Lung (tissue), 10 donors: Measurements from ENCODE around the gene KIR2DL3. TPM values are rescaled to one million over a fixed set of nuclear protein-coding genes. Genes with fewer than 3 reads are reported as not detected.
"Not testable (repeated sequence)": the region's sequence is repeated elsewhere in the genome, so short reads cannot be mapped to it uniquely, and the experiment has no call there.

Experiments
- ATAC-seq: fragments of 200-7000 bp; cut with Tn5 transposase; one replicate; pipeline ENCODE4 v1.9.1; 2020; ENCODE audit warnings: moderate number of reproducible peaks; ENCODE audit not compliant: insufficient read depth, low FRiP score
- DNase-seq, 3 donors: peaks; one replicate each; pipeline ENCODE4 v3.0.0-alpha.2; 2013 to 2017
- H3K27ac ChIP-seq, 2 donors: one replicate each; pipeline ENCODE4 v1.5.1; 2013; ENCODE audit warnings: mild to moderate bottlenecking in 2 of 2, moderate library complexity in 2 of 2, control low read depth in 1 of 2, inconsistent platforms in 1 of 2, low read depth in 1 of 2, low read length in 1 of 2
- H3K27me3 ChIP-seq, 3 donors: one replicate each; pipeline ENCODE4 v1.5.1; 2013; ENCODE audit warnings: low read length in 2 of 3; ENCODE audit not compliant: control insufficient read depth in 3 of 3, insufficient read depth in 3 of 3
- H3K36me3 ChIP-seq, 4 donors: one replicate each; pipeline ENCODE4 v1.5.1; 2013; ENCODE audit warnings: low read length in 4 of 4, mild to moderate bottlenecking in 1 of 4, moderate library complexity in 1 of 4; ENCODE audit not compliant: control insufficient read depth in 4 of 4, insufficient read depth in 4 of 4
- H3K4me1 ChIP-seq, 5 donors: one replicate each; pipeline ENCODE4 v1.5.1; 2013; ENCODE audit warnings: low read length in 5 of 5, mild to moderate bottlenecking in 2 of 5, moderate library complexity in 1 of 5; ENCODE audit not compliant: control insufficient read depth in 5 of 5, insufficient read depth in 5 of 5
- H3K4me3 ChIP-seq: one replicate; pipeline ENCODE4 v1.5.1; 2013; ENCODE audit warnings: mild to moderate bottlenecking, control low read depth, moderate library complexity
- H3K9ac ChIP-seq, 2 donors: one replicate each; pipeline ENCODE4 v1.5.1; 2013; ENCODE audit warnings: low read length in 2 of 2, control low read depth in 1 of 2; ENCODE audit not compliant: insufficient read depth in 1 of 2
- H3K9me3 ChIP-seq, 4 donors: one replicate each; pipeline ENCODE4 v1.5.1; 2013; ENCODE audit warnings: low read length in 3 of 4, mild to moderate bottlenecking in 1 of 4, moderate library complexity in 1 of 4; ENCODE audit not compliant: control insufficient read depth in 4 of 4, insufficient read depth in 3 of 4
- WGBS, 2 donors: extraction: QIAGEN DNeasy Blood & Tissue Kit; methylation state at CpG; one replicate each; pipeline ENCODE4 v1.1.7; 2013; 5-methylcytosine and 5-hydroxymethylcytosine counted together
- polyA plus RNA-seq, 2 donors: library from polyadenylated mRNA; stranded (reverse); fragments of 200-250 nt; gene quantifications; one replicate each; pipeline ENCODE4 v1.2.1, GENCODE V29; 2013
- total RNA-seq, 2 donors: library from RNA; depleted of rRNA in 1 of 2; stranded (reverse); fragments of >200 nt in 1 of 2; gene quantifications; one replicate each; pipeline ENCODE4 v1.2.1, GENCODE V29; 2014 to 2021
- donor health status: Bipolar disorder and iron deficiency.
- donor health status: healthy.
- donor health status: DM: yes; HTN: yes; CAD: no.

The KIR2DL3 gene
- total and polyA plus RNA-seq, 4 donors = 0.11 to 0.15 (median 0.14) TPM; not detected in 1

- not testable (repeated sequence) for DNase-seq, H3K36me3 ChIP-seq, H3K4me1 ChIP-seq, H3K9me3 ChIP-seq, H3K27ac ChIP-seq, H3K4me3 ChIP-seq, ATAC-seq, H3K27me3 ChIP-seq, H3K9ac ChIP-seq
- 80% methylated on average over 12 of the region's 12 CpGs for WGBS, 2 donors
Observed at GRCh38 chr19:54775095-54775815, 36.9 kb downstream of the KIR2DL3 start.

- not testable (repeated sequence) for H3K27me3 ChIP-seq, DNase-seq, H3K36me3 ChIP-seq, H3K9ac ChIP-seq, H3K4me1 ChIP-seq, H3K9me3 ChIP-seq, ATAC-seq, H3K27ac ChIP-seq, H3K4me3 ChIP-seq
- WGBS, 2 donors = 73 to 87% methylated on average over 8 of the region's 8 CpGs
Observed at GRCh38 chr19:54775830-54776229, 37.5 kb downstream of the KIR2DL3 start.

GRCh38 chr19:54777851-54778250 lies 39.5 kb downstream of the KIR2DL3 start:
- not testable (repeated sequence) for H3K4me1 ChIP-seq, H3K9me3 ChIP-seq, H3K4me3 ChIP-seq, DNase-seq, ATAC-seq, H3K9ac ChIP-seq, H3K36me3 ChIP-seq, H3K27ac ChIP-seq, H3K27me3 ChIP-seq
- WGBS, 2 donors = 51 to 71% methylated on average over 2 to 4 of the region's 4 CpGs

GRCh38 chr19:54778896-54779295 lies 40.6 kb downstream of the KIR2DL3 start:
- H3K4me1 ChIP-seq, H3K27me3 ChIP-seq, H3K9ac ChIP-seq, H3K36me3 ChIP-seq, H3K27ac ChIP-seq, ATAC-seq, H3K9me3 ChIP-seq, DNase-seq, H3K4me3 ChIP-seq: not testable (repeated sequence)
- 63 to 77% methylated on average over 6 to 7 of the region's 7 CpGs for WGBS, 2 donors

GRCh38 chr19:54782916-54783315 lies 44.6 kb downstream of the KIR2DL3 start:
- H3K27ac ChIP-seq, H3K36me3 ChIP-seq, H3K4me1 ChIP-seq, ATAC-seq, H3K9me3 ChIP-seq, H3K9ac ChIP-seq, DNase-seq, H3K4me3 ChIP-seq, H3K27me3 ChIP-seq: not testable (repeated sequence)
- WGBS, 2 donors = 76 to 85% methylated on average over 4 of the region's 4 CpGs

GRCh38 chr19:54786091-54786723 lies 47.9 kb downstream of the KIR2DL3 start:
- ATAC-seq, H3K27me3 ChIP-seq, DNase-seq, H3K27ac ChIP-seq, H3K36me3 ChIP-seq, H3K4me1 ChIP-seq, H3K9ac ChIP-seq, H3K4me3 ChIP-seq, H3K9me3 ChIP-seq: not testable (repeated sequence)
- WGBS, 2 donors = 86 to 89% methylated on average over 23 to 24 of the region's 24 CpGs

GRCh38 chr19:54788154-54788553 lies 49.8 kb downstream of the KIR2DL3 start:
- not testable (repeated sequence) for H3K9ac ChIP-seq, H3K27ac ChIP-seq, DNase-seq, H3K4me1 ChIP-seq, H3K27me3 ChIP-seq, H3K4me3 ChIP-seq, ATAC-seq, H3K36me3 ChIP-seq, H3K9me3 ChIP-seq
- 38 to 63% methylated on average over 6 of the region's 6 CpGs for WGBS, 2 donors
